IPS-NIHi7 (cell line): ENCODE measurements around the gene DVL2.
A peak's percentile ranks its signal among the peaks of the same experiment; 100 is the strongest.
"Not testable (repeated sequence)": the region's sequence is repeated elsewhere in the genome, so short reads cannot be mapped to it uniquely, and the experiment has no call there.

Source experiments
- DNase-seq: peaks from one replicate; pipeline ENCODE4 v3.0.0; 2012; ENCODE audit warnings: mixed read lengths; ENCODE audit errors: extremely low spot score

The DVL2 gene

GRCh38 chr17:7203391-7203790 is 30.9 kb downstream of the DVL2 start:
- DNase-seq = no peak

- no peak for DNase-seq
Measured at GRCh38 chr17:7196651-7197401, 37.5 kb downstream of the DVL2 start.

GRCh38 chr17:7195971-7196370 is 38.3 kb downstream of the DVL2 start:
- no peak for DNase-seq

GRCh38 chr17:7192271-7192937 is 41.9 kb downstream of the DVL2 start:
- DNase-seq = no peak

- DNase-seq = peak; percentile 82
Measured at GRCh38 chr17:7191571-7192270, 42.6 kb downstream of the DVL2 start.

- no peak for DNase-seq
Measured at GRCh38 chr17:7191069-7191468, 43.2 kb downstream of the DVL2 start.

GRCh38 chr17:7190276-7190917 is 43.9 kb downstream of the DVL2 start:
- DNase-seq = no peak

- DNase-seq = no peak
Measured at GRCh38 chr17:7186241-7186640, 48.1 kb downstream of the DVL2 start.

- no peak for DNase-seq
Measured at GRCh38 chr17:7184647-7185046, 49.7 kb downstream of the DVL2 start.

- no peak for DNase-seq
Measured at GRCh38 chr17:7184091-7184488, 50.2 kb downstream of the DVL2 start.

GRCh38 chr17:7183433-7184090 is 50.8 kb downstream of the DVL2 start:
- no peak for DNase-seq

- not testable (repeated sequence) for DNase-seq
Measured at GRCh38 chr17:7182101-7182500, 52.2 kb downstream of the DVL2 start.

GRCh38 chr17:7179317-7180254 is 54.7 kb downstream of the DVL2 start, which contains the start of gene ASGR1:
Gene ASGR1 (minus strand): TSS chr17:7179370. CDS start chr17:7178563, 807 bp downstream.
- DNase-seq = no peak

GRCh38 chr17:7178973-7179316 is 55.4 kb downstream of the DVL2 start:
- no peak for DNase-seq

- peak; percentile 61 for DNase-seq
Measured at GRCh38 chr17:7177954-7178477, 56.3 kb downstream of the DVL2 start.

- peak; percentile 93 for DNase-seq
Measured at GRCh38 chr17:7177191-7177953, 56.9 kb downstream of the DVL2 start.

- DNase-seq = peak; percentile 53
Measured at GRCh38 chr17:7176841-7177190, 57.5 kb downstream of the DVL2 start.

GRCh38 chr17:7176107-7176840 is 58.0 kb downstream of the DVL2 start:
- no peak for DNase-seq
